NOMO-1 treated with DMSO at 0.1 percent for 48 hours (cell line): ENCODE data around the gene CREM.

ENCODE experiments used
- DNase-seq: peaks from one replicate; lab custom pipeline; 2025; ENCODE audit not compliant: unreplicated experiment; lab: John Stamatoyannopoulos, UW

CREM gene

GRCh38 chr10:35133586-35133985 lies 6.9 kb downstream of the CREM start:
- DNase-seq, result no peak

- DNase-seq, result no peak
These were observed 9.2 kb downstream of the CREM start for GRCh38 chr10:35135861-35136260.

GRCh38 chr10:35136263-35136815 lies 9.7 kb downstream of the CREM start:
- no peak for DNase-seq

GRCh38 chr10:35140126-35140525 lies 13.5 kb downstream of the CREM start:
- DNase-seq, result no peak

GRCh38 chr10:35140727-35141126 lies 14.1 kb downstream of the CREM start:
- DNase-seq, result no peak

- no peak for DNase-seq
These were observed 23.7 kb downstream of the CREM start for GRCh38 chr10:35150308-35150707.

GRCh38 chr10:35152992-35153391 lies 26.3 kb downstream of the CREM start:
- no peak for DNase-seq

GRCh38 chr10:35153716-35154115 lies 27.1 kb downstream of the CREM start:
- no peak for DNase-seq

- DNase-seq, result no peak
These were observed 34.1 kb downstream of the CREM start for GRCh38 chr10:35160743-35161142.

GRCh38 chr10:35161906-35162305 lies 35.3 kb downstream of the CREM start:
- DNase-seq, result no peak

GRCh38 chr10:35165136-35165535 lies 38.5 kb downstream of the CREM start:
- no peak for DNase-seq

GRCh38 chr10:35165811-35166210 lies 39.2 kb downstream of the CREM start:
- no peak for DNase-seq

GRCh38 chr10:35166607-35167006 lies 40.0 kb downstream of the CREM start:
- DNase-seq, result no peak

- DNase-seq, result no peak
These were observed 40.7 kb downstream of the CREM start for GRCh38 chr10:35167342-35167741.

- no peak for DNase-seq
These were observed 45.5 kb downstream of the CREM start for GRCh38 chr10:35172146-35172545.

GRCh38 chr10:35172574-35172973 lies 45.9 kb downstream of the CREM start:
- no peak for DNase-seq

- DNase-seq, result no peak
These were observed 51.7 kb downstream of the CREM start for GRCh38 chr10:35178331-35178730.

- DNase-seq, result no peak
These were observed 56.2 kb downstream of the CREM start for GRCh38 chr10:35182631-35183510.

GRCh38 chr10:35184527-35185171 lies 58.0 kb downstream of the CREM start:
- DNase-seq, result peak; percentile 57

- no peak for DNase-seq
These were observed 58.8 kb downstream of the CREM start for GRCh38 chr10:35185260-35186034.

GRCh38 chr10:35188954-35189353 lies 62.3 kb downstream of the CREM start:
- DNase-seq, result no peak
